Endometrial microvascular endothelial cells (primary cell): ENCODE measurements around the gene DIS3L2. TPM values are rescaled to one million over a fixed set of nuclear protein-coding genes. Genes with fewer than 3 reads are reported as not detected.
"Not testable (repeated sequence)": the region's sequence is repeated elsewhere in the genome, so short reads cannot be mapped to it uniquely, and the experiment has no call there.

ENCODE experiments used
- in situ Hi-C: cut with HindIII; loops from 2 replicates; pipeline ENCODE4 v1.10.0; 2017; ENCODE audit warnings: low sequenced_read_pairs, low pct_unique_long_range_greater_than_20kb; ENCODE audit errors: inconsistent ontology term
- total RNA-seq: library from RNA; depleted of rRNA; stranded (reverse); fragments of >200 nt; gene quantifications from one replicate; pipeline ENCODE4 v1.2.3, GENCODE V29; 2015; ENCODE audit errors: inconsistent ontology term

DIS3L2 gene
- total RNA-seq, 1 donor from 2014 or later, result 25.8 TPM

DNA sequence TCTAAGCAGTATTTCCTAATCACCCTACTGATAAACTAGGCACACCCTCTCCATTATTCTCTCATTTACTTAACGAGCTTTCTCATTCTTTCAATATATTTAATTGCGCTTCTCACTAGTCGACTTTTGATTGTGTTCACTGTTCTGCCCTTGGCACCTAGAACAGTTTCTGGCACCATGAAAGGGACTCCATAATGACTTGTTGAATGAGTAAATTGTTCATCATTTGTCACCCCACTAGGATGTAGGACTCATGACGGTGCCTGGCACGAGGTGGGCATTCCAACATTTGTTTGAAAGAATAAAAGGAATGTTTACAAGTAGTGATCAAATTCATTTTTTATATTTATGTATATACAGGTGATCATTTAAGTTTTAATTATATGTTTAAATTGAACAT is 123.7 kb downstream of the DIS3L2 start:
- in situ Hi-C loops, result no loop called here

DNA sequence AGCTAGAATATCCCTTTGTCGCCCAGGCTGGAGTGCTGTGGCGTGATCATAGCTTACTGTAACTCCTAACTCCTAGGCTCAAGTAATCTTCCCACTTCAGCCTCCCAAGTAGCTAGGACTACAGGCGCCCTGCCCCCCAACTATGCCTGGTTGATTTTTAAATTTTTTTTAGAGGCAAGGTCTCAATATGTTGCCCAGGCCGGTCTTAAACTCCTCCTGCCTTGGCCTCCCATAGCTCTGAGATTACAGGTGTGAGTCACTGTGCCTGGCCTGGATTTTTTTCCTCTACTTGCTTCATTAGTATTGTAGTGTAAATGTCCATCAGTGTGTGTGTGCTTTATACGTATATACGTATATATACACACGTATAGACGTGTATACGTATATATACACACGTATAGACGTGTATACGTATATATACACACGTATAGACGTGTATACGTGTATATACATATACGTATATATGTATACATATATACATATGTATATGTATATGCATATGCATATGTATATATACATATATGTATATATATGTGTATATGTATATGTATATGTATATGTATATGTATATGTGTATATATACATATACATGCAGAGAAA is 124.4 kb downstream of the DIS3L2 start:
- in situ Hi-C loops, result no loop called here

DNA sequence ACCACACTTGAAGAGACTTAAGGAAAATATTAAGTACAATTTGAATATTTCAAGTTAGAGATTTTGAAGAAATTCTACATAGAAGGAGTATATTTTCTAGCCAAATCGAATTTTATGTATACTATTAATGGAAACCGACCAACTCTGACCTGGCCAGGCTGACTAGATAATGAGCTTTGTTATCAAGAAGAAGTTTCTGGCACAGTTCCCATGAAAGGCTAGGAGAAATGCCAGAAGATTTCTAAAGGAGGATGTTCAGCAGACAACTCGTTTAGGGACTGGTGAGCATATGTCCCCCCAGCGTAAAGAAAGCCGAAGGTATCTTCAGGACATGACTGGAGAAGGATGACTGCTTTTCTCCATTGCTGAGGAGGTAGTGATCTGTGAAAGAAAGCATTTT is 127.3 kb downstream of the DIS3L2 start:
- in situ Hi-C loops, result no loop called here

DNA sequence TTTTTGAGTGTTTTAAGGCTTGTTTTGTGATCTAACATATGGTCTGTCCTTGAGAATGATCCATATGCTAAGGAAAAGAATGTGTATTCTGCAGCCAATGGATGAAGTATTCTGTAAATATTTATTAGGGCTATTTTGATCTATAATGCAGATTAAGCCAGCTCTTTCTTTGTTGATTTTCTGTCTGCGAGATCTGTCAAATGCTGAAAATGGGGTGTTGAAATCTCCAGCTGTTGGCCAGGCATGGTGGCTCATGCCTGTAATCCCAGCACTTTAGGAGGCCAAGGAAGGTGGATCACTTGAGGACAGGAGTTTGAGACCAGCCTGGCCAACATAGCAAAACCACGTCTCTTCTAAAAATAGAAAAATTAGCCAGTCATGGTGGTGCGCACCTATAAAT is 132.7 kb downstream of the DIS3L2 start:
- in situ Hi-C loops, result no loop called here

DNA sequence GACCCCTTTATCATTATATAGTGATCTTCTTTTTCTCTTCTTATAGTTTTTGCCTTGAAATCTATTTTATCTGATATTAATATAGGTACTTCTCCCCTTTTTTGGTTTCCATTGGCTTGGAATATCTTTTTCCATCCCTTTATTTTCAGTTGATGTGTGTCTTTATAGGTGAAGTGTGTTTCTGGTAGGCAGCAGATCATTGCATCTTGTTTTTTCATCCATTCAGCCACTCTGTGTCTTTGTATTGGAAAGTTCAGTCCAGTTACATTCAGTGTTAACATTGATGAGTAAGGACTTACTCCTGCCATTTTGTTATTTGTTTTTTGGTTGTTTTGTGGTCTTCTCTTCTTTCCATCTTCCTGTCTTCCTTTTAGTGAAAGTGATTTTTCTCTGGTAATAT is 133.4 kb downstream of the DIS3L2 start:
- in situ Hi-C loops, result no loop called here

DNA sequence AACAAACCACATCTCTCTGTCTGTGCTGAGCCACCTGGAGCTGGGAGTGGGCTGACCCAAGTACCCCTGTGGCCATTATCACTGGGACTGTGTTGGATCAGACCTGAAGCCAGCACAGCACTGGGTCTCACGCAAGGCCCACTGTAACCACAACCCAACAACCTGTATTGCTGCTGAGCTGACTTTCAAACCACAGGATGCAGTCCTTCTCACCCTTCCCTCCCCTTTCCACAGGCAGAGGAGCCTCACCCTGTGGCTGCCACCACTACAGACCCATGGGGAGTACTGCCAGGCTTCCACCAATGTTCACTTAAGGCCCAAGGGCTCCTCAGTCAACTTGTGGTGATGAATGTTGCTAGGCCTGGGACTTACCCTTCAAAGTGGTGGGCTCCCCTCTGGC is 135.7 kb downstream of the DIS3L2 start:
- in situ Hi-C loops, result no loop called here

DNA sequence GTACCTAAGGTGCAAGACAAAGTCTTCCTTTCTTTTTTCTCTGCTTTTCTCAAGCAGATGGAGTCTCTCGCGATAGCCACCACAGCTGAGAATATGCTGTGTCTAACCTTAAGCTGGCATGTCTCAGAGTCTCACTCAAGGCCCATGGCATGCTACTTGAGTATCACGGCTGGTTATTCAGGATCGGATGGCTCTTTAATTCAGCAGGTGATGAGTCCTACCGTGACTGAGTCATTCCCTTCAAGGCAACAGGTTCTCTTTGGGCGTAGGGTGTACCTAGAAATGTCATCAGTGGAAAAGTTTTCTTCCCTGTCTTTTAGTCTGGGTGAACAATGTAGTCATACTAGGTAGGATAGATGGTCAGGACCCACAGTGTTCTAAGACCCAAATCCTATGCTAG is 136.2 kb downstream of the DIS3L2 start:
- in situ Hi-C loops, result no loop called here

DNA sequence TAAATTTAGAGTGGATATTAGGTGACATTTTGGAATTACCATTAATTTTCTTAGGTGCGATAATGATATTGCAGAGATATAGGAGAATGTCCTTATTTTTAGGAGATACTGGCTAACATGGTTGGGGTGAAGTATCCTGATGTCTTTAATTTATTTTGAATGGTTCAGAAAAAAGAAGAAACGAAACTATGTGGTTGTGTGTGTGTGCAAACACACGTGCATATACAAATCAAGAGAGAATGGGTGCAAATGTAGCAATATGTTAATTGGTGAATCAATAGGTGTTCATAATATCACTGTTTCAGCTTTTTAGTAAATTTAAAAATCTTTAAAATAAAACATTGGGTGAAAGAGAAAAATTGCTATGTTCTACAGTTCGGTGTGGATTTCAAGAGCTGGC is 140.9 kb downstream of the DIS3L2 start:
- in situ Hi-C loops, result no loop called here

DNA sequence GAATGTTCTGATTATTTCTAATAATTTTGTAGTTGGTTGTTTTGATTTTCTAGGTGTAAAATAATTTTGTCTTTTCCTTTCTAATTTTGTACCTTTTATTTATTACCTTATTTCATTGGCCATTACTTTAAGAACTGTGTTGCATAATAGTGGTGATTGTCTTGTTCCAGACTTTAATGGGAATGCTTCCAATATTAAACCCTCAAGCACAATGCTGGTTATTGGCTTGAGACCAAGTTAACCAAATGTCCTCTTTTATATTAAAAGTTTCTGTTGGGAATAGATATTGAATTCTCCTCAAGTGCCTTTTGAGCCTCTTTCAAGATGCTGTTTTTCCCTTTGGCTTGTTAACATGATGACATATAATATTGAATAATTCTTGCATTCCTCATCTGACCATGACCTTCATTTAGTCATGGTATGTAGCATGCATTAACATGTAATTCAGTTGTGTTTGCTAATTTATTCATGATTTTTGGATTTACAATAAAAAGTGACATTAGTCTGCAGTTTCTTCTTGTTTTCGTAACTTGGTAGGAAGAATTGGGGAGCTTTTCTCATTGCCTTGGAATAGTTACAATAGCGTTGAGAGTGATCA is 141.7 kb downstream of the DIS3L2 start:
- in situ Hi-C loops, result no loop called here

DNA sequence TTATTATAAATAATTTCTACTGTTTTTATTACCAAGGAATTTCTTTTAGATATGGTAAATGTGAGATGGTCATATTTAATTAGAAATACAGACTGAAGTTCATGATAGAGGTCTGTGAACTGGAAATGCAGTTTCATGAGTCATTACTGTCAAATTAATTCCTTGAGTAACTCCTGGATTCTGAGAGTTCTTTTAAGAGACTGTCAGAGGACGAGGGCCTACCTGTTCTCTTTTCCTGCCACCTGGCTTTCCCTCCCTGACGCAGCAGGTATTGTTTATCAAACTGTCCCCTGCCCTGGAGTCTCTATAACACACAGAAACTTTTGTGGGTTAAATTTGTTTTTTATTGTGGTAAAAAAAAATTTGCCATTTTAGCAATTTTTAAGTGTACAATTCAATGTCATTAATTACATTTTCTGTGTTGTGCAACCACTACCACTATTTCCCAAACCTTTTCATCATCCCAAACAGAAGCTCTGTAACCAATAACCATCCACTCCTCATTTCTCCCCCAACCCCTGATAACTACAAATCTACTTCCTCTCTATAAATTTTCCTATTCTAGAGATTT is 142.6 kb downstream of the DIS3L2 start:
- in situ Hi-C loops, result no loop called here

DNA sequence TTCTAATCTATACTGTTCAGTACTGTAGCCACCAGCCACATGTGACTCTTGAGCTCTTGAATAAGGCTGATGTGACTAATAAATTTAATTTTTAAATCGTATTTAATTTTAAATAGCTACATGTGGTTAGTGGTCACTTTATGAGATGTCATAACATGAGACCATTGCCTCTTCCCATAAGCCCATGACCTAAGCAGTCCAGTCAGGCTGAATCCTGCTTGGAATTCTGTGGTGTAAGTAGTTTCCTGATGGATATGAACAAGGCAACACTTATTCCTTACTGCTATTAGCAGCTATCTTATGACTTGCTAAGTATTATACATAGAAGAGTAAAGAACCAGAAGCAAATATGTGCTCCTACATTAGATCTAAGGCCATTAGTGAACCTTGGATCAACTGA is 150.0 kb downstream of the DIS3L2 start:
- in situ Hi-C loops, result no loop called here

DNA sequence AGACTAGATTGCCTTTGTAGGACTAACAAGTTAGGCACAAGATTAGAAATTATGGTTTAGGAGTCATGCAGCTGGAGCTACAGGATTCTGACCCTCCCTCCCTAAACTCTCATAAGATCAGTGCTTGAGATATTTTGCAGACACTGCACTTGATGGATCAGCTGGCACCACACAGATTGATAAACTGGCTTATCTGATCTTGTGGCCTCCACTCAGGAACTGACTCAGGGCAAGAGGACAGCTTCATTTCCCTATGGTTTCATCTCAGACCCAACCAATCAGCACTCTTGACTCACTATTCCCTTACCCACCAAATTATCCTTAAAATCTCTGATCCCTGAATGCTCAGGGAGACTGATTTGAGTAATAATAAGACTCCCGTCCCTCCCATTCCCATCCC is 152.3 kb downstream of the DIS3L2 start:
- in situ Hi-C loops, result no loop called here

DNA sequence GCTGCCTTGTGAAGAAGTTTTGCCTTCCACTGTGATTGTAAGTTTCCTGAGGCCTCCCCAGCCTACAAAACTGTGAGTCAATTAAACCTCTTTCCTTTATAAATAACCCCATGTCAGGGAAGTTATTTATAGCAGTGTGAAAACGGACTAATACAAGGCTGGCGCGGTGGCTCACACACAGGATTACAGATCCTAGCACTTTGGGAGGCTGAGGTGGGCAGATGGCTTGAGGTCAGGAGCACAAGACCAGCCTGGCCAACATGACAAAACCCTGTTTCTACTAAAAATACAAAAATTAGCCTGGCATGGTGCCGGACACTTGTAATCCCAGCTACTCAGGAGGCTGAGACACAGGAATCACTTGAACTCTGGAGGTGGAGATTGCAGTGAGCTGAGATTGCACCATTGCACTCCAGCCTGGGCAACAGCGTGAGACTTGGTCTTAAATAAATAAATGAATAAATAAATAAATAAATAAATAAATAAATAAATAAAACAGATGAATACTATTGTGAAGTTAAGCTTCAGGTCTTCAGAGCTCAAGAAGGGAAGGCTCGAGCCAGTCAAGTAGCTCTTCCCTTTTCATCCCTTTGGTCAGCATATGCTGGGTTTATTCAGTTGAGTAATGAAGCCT is 154.3 kb downstream of the DIS3L2 start:
- in situ Hi-C loops, result not testable (repeated sequence)

DNA sequence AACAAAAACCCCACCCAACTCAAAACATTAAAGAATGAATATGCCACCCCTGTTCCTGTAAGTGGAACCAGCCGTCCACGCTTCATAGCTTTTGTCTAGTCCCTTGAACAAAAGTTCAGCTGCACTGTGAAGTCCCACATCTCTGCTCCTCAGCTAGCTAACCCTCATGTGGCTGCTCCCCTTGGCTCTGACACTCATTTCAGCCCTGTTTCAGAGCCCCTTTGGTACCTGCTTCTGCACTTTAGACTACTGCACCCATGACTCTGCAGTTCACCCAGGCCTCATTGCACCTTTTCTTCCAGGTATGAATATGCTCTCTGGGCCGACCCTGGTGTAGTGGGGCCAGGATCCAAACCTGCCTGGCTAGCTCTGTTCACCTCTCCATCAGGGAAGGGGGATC is 155.3 kb downstream of the DIS3L2 start:
- in situ Hi-C loops, result no loop called here

DNA sequence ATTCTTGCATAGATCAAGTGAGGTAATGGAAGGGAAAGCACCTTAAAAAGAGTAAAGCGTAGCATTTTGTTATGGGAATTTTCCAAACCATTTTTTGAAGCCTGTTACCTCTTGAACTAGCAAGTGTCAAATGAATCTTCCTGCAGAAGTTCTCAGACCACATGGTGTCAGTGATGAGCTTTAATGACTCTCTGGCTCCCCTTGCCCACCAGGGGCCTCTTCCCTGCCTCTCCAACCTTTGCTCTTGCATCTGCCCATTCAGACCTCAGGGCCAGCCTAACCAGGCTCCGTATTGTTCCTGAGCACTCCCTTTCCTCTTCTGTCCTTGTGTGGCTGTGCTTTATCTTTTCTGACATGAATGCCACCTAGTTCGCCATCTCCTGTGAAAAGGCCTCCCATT is 155.9 kb downstream of the DIS3L2 start:
- in situ Hi-C loops, result no loop called here

DNA sequence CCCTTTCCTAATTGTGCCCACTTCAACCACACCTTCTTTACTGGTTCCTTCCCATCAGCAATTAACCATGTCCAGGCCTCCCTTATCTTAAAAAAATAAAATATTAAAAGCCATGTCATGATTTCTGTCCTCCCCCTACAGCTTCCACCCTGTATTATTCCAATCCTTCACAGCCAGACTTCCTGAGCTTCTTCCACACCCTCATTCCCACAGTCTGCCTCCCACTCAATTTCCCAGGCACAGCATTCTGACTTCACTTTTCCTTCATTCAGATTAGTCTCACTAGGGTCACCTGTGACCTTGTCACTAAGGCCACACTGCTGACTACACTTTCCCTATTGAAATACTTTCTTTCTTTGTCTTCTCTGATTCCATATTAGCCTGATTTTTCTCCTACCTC is 159.4 kb downstream of the DIS3L2 start:
- in situ Hi-C loops, result no loop called here

DNA sequence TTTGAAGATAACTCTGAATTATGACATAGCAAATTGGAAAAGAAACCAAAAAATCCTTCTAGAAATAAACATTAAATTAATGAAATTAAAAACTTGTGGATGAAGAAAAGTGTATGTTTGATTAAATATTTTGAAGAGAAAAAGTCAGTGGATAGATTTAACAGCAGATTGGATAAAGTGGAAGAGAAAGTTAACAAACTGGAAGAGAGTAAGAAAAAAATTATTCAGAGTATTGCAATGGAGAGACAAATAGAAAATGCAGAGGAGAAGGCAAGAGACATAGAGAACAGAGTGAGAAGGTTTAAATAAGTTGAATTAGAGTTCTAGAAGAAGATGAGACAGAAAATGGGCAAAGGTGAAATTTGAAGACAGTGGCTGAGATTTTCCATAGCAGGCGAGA is 162.8 kb downstream of the DIS3L2 start:
- in situ Hi-C loops, result no loop called here

DNA sequence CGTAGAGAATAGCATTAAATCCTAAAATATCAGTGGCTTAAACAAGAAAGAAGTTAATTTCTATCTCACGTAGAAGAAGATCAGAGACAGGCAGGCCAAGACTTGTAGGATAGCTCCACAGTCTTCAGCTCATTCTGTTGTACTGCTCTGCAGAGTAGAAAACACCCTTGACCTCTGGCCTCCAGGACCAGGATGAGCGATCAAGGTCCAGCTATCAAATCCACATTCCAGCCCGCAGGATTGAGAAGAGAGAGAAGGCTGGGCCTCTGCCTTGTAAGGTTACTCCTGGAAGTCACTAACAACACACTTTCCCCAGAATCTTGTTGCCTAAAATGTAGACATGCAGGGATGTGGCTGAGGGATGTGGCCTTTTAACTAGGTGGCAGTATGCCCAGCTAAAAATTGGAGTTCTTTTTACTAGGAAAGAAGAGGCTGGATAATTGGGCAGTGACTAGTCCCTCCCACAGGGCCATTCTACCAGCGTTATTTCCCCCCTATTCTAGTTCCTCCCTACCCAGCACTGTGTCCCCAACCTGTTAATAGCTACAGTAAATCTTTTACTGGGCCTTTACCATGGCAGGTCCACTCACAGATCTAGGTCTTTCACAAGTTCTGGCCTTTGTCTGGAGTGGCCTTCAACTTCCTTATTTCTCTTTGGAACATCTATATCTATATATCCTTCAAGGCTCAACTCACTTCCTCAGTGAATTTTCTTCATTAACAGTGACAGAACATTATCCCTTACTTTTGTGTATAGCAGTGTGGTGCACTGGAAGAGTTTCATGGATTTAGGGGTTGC is 165.0 kb downstream of the DIS3L2 start:
- in situ Hi-C loops, result no loop called here

DNA sequence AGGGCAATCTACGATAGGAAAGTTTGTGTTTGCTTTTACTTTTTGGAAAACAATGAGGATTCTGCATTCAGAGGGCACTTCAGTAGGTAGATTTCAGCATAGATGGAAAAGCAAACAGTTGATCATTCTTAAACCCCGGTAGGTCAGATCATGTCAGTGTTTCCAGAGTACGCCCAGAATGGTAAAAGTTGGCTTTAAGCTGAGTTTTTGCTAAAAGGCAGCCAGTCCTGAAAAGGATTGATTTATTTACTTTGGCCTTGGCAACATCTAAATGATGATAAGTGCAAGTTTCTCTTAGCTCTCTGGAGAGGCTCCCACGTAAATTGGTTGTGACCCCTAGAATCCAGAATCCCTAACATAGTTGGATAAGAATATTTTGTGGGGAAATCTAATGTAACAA is 168.0 kb downstream of the DIS3L2 start:
- in situ Hi-C loops, result no loop called here

DNA sequence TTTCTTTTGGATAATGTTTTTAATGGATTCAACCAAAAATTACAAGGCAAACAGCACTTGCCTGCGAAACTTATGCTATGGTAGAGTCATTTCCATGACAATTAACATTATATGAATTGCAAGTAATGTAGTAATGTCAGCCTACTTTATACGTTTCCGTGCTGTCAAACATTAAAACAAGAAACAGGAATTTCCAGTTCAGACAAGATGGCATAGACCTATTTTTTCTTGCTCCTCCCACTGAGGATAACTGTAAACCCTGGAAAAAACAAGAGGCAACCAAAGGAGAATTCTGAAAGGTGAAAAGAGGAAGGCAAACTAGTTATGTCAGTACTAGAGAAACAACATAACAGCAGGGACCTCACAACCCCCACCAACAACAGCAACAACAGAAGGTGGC is 170.7 kb downstream of the DIS3L2 start:
- in situ Hi-C loops, result no loop called here
